HEK293T (cell line): Measurements from ENCODE around the gene MRPL11.

ENCODE experiments used
- CTCF ChIA-PET: fragments of 350-600 bp; formaldehyde crosslinking; extraction: SDS; loops from one replicate; lab custom pipeline; 2021; ENCODE audit warnings: antibody characterized with exemption, inconsistent platforms; lab: Yijun Ruan, JAX
- POLR2A ChIA-PET: fragments of 350-600 bp; formaldehyde crosslinking; extraction: SDS; loops from one replicate; lab custom pipeline; 2020; ENCODE audit warnings: antibody characterized with exemption, inconsistent platforms; lab: Yijun Ruan, JAX
- DNase-seq: peaks from one replicate; pipeline ENCODE4 v3.0.0; 2012; ENCODE audit warnings: mixed read lengths; ENCODE audit errors: extremely low spot score
- ARNT ChIP-seq: fragments of 450-650 bp; IDR thresholded peaks from 2 replicates; pipeline ENCODE4 v1.6.1; 2017; ENCODE audit warnings: mild to moderate bottlenecking
- HDGF ChIP-seq: fragments of 450-650 bp; IDR thresholded peaks from 2 replicates; pipeline ENCODE4 v1.6.1; 2017; ENCODE audit warnings: antibody characterized with exemption, borderline replicate concordance
- LEF1 ChIP-seq: fragments of 450-650 bp; IDR thresholded peaks from 2 replicates; pipeline ENCODE4 v1.6.1; 2017; ENCODE audit warnings: mild to moderate bottlenecking, borderline replicate concordance
- TARDBP ChIP-seq: fragments of 450-650 bp; IDR thresholded peaks from 2 replicates; pipeline ENCODE4 v1.6.1; 2016
- TF ChIP-seq, protein P1 (sequence below): fragments of 450-650 bp; IDR thresholded peaks from 2 replicates; pipeline ENCODE4 v1.6.1; 2016

The MRPL11 gene

DNA sequence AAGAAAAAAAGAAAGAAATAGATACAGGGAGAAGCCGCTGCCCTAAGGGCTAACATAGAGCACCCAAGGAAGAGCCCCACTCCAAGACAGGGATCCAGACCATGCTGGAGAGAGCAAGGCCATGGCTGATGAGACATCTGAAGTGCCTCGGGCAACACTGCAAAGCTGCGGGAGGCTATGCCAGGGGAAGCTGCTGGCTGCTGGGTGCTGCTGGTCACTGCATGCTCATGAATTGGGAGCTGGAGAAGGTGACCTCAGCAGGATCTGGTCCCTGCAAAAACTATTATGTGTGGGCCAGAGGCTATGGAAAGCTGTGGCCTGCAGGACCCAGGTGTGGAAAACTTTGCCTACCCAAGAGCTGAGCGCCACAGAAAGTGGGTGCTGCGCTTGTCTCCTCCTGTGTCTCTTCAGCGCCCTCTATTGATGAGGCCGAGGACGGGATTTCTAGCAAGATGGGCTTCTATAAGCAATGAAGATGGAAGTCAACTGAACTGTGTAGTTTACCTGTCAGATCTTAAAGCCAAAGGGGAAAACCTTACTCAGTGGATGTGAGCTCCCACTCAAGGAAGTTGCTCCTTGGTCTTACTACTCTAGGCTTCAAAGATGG lies 49.8 kb downstream of the MRPL11 start:
- TF ChIP-seq HDGF (no peak), TARDBP (no peak), LEF1 (no peak)
- DNase-seq, result peak; percentile 61
- CTCF ChIA-PET, result interaction anchor here (0.6 to 1.7 kb wide), 18 partner anchors 9 to 103 kb away, joined by 3 to 9 read pairs (median 3); partner anchors contain the start of gene MRPL11
- POLR2A ChIA-PET, result interaction anchor here (0.9 to 1.5 kb wide), 4 partner anchors 16 to 50 kb away, joined by 3 to 5 read pairs (median 4); partner anchors contain the start of genes MRPL11 and SLC29A2

DNA sequence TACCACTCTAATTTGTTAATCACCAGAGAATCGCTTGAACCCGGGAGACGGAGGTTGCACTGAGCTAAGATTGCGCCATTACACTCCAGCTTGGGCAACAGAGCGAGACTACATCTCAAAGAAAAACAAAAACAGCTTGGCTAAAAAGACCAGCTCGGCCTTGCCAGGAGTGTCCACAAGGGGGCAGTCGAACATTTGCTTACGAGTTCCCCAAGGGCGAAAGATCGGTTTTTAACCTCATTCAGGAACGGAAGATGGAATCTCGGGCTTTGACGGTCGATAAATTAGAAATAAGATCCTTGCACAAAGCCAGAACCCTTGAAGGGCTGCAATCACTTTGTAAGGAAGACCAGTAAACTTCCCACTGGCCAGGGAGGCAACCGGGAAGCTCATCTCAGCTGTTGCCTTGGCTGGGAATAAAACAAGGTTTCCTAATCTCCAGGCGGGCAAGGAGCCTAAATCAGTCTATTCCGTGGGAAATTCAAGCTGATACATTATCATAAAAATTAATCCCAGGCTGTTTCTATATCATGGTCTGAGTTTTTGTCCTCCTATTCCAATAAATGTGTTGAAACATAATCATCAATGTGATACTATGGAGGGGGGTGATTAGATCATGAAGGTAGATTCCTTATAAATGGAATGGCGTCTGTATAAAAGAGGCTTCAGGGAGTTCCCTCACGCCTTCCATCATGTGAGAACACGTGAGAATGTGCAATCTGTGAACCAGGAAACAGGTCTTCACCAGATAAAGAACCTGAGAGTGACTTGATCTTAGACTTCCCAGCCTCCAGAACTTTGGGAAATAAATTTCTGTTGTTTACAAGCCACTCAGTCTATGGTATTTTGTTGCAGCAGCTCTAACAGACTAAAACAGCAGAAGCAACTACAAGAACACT lies 52.2 kb downstream of the MRPL11 start:
- TF ChIP-seq ARNT, result no peak
- TF ChIP-seq, protein P1, sequence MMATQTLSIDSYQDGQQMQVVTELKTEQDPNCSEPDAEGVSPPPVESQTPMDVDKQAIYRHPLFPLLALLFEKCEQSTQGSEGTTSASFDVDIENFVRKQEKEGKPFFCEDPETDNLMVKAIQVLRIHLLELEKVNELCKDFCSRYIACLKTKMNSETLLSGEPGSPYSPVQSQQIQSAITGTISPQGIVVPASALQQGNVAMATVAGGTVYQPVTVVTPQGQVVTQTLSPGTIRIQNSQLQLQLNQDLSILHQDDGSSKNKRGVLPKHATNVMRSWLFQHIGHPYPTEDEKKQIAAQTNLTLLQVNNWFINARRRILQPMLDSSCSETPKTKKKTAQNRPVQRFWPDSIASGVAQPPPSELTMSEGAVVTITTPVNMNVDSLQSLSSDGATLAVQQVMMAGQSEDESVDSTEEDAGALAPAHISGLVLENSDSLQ, result peak; percentile 85
- DNase-seq, result peak; percentile 68
- POLR2A ChIA-PET, result interaction anchor here (1.0 to 4.4 kb wide), 5 partner anchors 15 to 252 kb away, joined by 3 to 19 read pairs (median 3); partner anchors contain the start of genes RBM4 and SLC29A2
- CTCF ChIA-PET, result interaction anchor here (0.7 to 3.4 kb wide), 21 partner anchors 9 to 1672 kb away, joined by 3 to 31 read pairs (median 5); partner anchors contain the start of gene MRPL11
